Measurements from ENCODE around the gene ABCC1.
"Not testable (repeated sequence)": the region's sequence is repeated elsewhere in the genome, so short reads cannot be mapped to it uniquely, and the experiment has no call there.

The ABCC1 gene

GRCh38 chr16:16086653-16087446 lies 137.4 kb downstream of the ABCC1 start:
- DNase-seq, result no peak

GRCh38 chr16:16090238-16090637 lies 140.8 kb downstream of the ABCC1 start:
- no peak for DNase-seq

GRCh38 chr16:16092925-16093627 lies 143.7 kb downstream of the ABCC1 start:
- DNase-seq, result no peak

- no peak for DNase-seq
These were observed 144.4 kb downstream of the ABCC1 start for GRCh38 chr16:16093628-16094332.

- DNase-seq, result no peak
These were observed 146.2 kb downstream of the ABCC1 start for GRCh38 chr16:16095646-16096045.

- DNase-seq, result no peak
These were observed 146.9 kb downstream of the ABCC1 start for GRCh38 chr16:16096121-16096857.

GRCh38 chr16:16096858-16097213 lies 147.4 kb downstream of the ABCC1 start:
- no peak for DNase-seq

- DNase-seq, result no peak
These were observed 149.9 kb downstream of the ABCC1 start for GRCh38 chr16:16099320-16099719.

- no peak for DNase-seq
These were observed 151.2 kb downstream of the ABCC1 start for GRCh38 chr16:16100631-16101030.

- no peak for DNase-seq
These were observed 152.2 kb downstream of the ABCC1 start for GRCh38 chr16:16101585-16101984.

GRCh38 chr16:16102738-16103137 lies 153.3 kb downstream of the ABCC1 start:
- DNase-seq, result no peak

- not testable (repeated sequence) for DNase-seq
These were observed 154.9 kb downstream of the ABCC1 start for GRCh38 chr16:16104132-16104803.

- DNase-seq, result not testable (repeated sequence)
These were observed 155.4 kb downstream of the ABCC1 start for GRCh38 chr16:16104804-16105141.

- DNase-seq, result no peak
These were observed 156.2 kb downstream of the ABCC1 start for GRCh38 chr16:16105646-16106045.

GRCh38 chr16:16106466-16106865 lies 157.1 kb downstream of the ABCC1 start:
- no peak for DNase-seq

- no peak for DNase-seq
These were observed 158.4 kb downstream of the ABCC1 start for GRCh38 chr16:16107839-16108238.

GRCh38 chr16:16108759-16109158 lies 159.3 kb downstream of the ABCC1 start:
- no peak for DNase-seq

- no peak for DNase-seq
These were observed 160.2 kb downstream of the ABCC1 start for GRCh38 chr16:16109453-16110110.

GRCh38 chr16:16110111-16110490 lies 160.7 kb downstream of the ABCC1 start:
- no peak for DNase-seq

GRCh38 chr16:16111639-16112038 lies 162.2 kb downstream of the ABCC1 start:
- DNase-seq, result no peak

GRCh38 chr16:16112450-16113053 lies 163.1 kb downstream of the ABCC1 start:
- no peak for DNase-seq

GRCh38 chr16:16113076-16113475 lies 163.7 kb downstream of the ABCC1 start:
- no peak for DNase-seq

All from GOT3 (cell line).